Esophagus squamous epithelium (tissue), 5 donors: Measurements from ENCODE around the gene SETD2. TPM values are rescaled to one million over a fixed set of nuclear protein-coding genes. Genes with fewer than 3 reads are reported as not detected.

Experiments
- DNase-seq: peaks from one replicate; lab custom pipeline; 2025; lab: John Stamatoyannopoulos, UW
- H3K27ac ChIP-seq, 4 donors: fragments of 200-600 bp; sonication (generic); one replicate each; pipeline ENCODE4 v1.5.1; 2016 to 2019; ENCODE audit warnings: mild to moderate bottlenecking in 1 of 4
- H3K27me3 ChIP-seq, 4 donors: fragments of 200-600 bp; sonication (generic); 1 replicate in 3 of 4; 2 replicates in 1 of 4; pipeline versions ENCODE4 v1.5.1 to v1.6.0; 2017 to 2021; ENCODE audit warnings: antibody characterized with exemption in 1 of 4
- H3K36me3 ChIP-seq, 3 donors: fragments of 200-600 bp; sonication (generic); one replicate each; pipeline ENCODE4 v1.5.1; 2016 to 2019
- H3K4me1 ChIP-seq, 3 donors: fragments of 200-600 bp; sonication (generic); one replicate each; pipeline ENCODE4 v1.5.1; 2017 to 2019
- H3K4me3 ChIP-seq, 4 donors: fragments of 200-600 bp; sonication (generic); 1 replicate in 3 of 4; 2 replicates in 1 of 4; pipeline ENCODE4 v1.5.1; 2016 to 2019; ENCODE audit warnings: mild to moderate bottlenecking in 2 of 4, moderate library complexity in 1 of 4
- H3K9me3 ChIP-seq, 3 donors: fragments of 200-600 bp; sonication (generic); one replicate each; pipeline ENCODE4 v1.5.1; 2016 to 2019
- CTCF ChIP-seq, 6 experiments: fragments of 450-650 bp in 4 of 6; fragments of 200-600 bp in 2 of 6; sonication (generic) in 2 of 6; IDR thresholded peaks; one replicate each; pipeline ENCODE4 v1.5.1; 2016 to 2019; ENCODE audit warnings: antibody characterized with exemption in 6 of 6, mild to moderate bottlenecking in 4 of 6, moderate library complexity in 4 of 6
- POLR2A ChIP-seq, 4 donors: fragments of 450-650 bp; IDR thresholded peaks; one replicate each; pipeline ENCODE4 v1.6.1; 2017; ENCODE audit warnings: antibody characterized with exemption in 4 of 4, mild to moderate bottlenecking in 4 of 4, moderate library complexity in 3 of 4
- WGBS, 2 donors: methylation state at CpG; one replicate each; pipeline ENCODE4 v1.1.5; 2018; 5-methylcytosine and 5-hydroxymethylcytosine counted together
- intact Hi-C: fragments of 100-400 bp; cut with DNase I; formaldehyde crosslinking; loops from one replicate; pipeline ENCODE4 v1.15.0; 2022
- total RNA-seq, 4 donors: library from RNA; depleted of rRNA; stranded (reverse); fragments of >200 nt; gene quantifications; one replicate each; pipeline ENCODE4 v1.1.0, GENCODE V29; 2016
- donor health status: DM: yes; HTN: yes; CAD: no.

The SETD2 gene
- total RNA-seq, 4 donors from 2014 or later = 24.3 to 59.5 (median 30.1) TPM

GRCh38 chr3:47009225-47010110 is 154.4 kb downstream of the SETD2 start:
- Histone ChIP-seq H3K36me3 (peaks cover 10 to 80% (median 21%) of the 10 kb centered on the region in 3 donors), H3K4me1 (peaks cover 7 to 28% (median 9%) of the 10 kb centered on the region in 3 donors)
- intact Hi-C loops = no loop called here

GRCh38 chr3:47008851-47009224 is 155.1 kb downstream of the SETD2 start:
- intact Hi-C loops = no loop called here
- Histone ChIP-seq H3K27ac (peak overlapping the region; percentile 75 to 90 (median 86)), H3K36me3 (peaks cover 16 to 80% (median 26%) of the 10 kb centered on the region in 3 donors), H3K27me3 (no peaks in the 10 kb centered on the region), H3K9me3 (no peaks in the 10 kb centered on the region), H3K4me1 (peaks cover 7 to 28% (median 9%) of the 10 kb centered on the region in 3 donors), H3K4me3 (peak overlapping the region; percentile 31 to 71 (median 53))
- TF ChIP-seq CTCF (IDR thresholded peaks at IDR 0.05) = no peak
- DNase-seq = no peak
- WGBS, 2 donors = 60% methylated on average over 1 of the region's 23 CpGs; no CpG with 5 or more reads in 1 of the 2 donors

More at GRCh38 chr3:47009225-47010110, 154.4 kb downstream of the SETD2 start:
- H3K4me3 ChIP-seq = peak overlapping the region; percentile 31 to 71 (median 53)
- H3K27me3 ChIP-seq = no peaks in the 10 kb centered on the region
- 26% methylated on average over 21 of the region's 85 CpGs; no CpG with 5 or more reads in 1 of the 2 donors for WGBS, 2 donors
- TF ChIP-seq POLR2A (IDR thresholded peaks at IDR 0.05) (peak in 3 of 4 donors; percentile 14 to 68 (median 68)), CTCF (IDR thresholded peaks at IDR 0.05) (peak in 1 of 6 experiments; percentile 11)
- no peaks in the 10 kb centered on the region for H3K9me3 ChIP-seq
- DNase-seq = no peak
- peak overlapping the region; percentile 75 to 90 (median 86) for H3K27ac ChIP-seq

- WGBS, 2 donors = 88 to 100% methylated on average over 2 to 6 of the region's 13 CpGs
- Histone ChIP-seq H3K9me3 (no peaks in the 10 kb centered on the region), H3K27me3 (no peaks in the 10 kb centered on the region), H3K4me1 (peaks cover 7 to 28% (median 9%) of the 10 kb centered on the region in 3 donors), H3K4me3 (no peak overlapping the region), H3K27ac (peak overlapping the region in 2 of 4 donors; percentile 84 to 87), H3K36me3 (peaks cover 20 to 80% (median 24%) of the 10 kb centered on the region in 3 donors)
- no peak for TF ChIP-seq POLR2A (IDR thresholded peaks at IDR 0.05)
- TF ChIP-seq CTCF (IDR thresholded peaks at IDR 0.05) = no peak
- intact Hi-C loops = no loop called here
- DNase-seq = no peak
Observed at GRCh38 chr3:47008234-47008796, 155.6 kb downstream of the SETD2 start.

GRCh38 chr3:47007482-47008233 is 156.3 kb downstream of the SETD2 start:
- Histone ChIP-seq H3K4me1 (peaks cover 7 to 28% (median 9%) of the 10 kb centered on the region in 3 donors), H3K4me3 (no peak overlapping the region), H3K27me3 (no peaks in the 10 kb centered on the region), H3K36me3 (peaks cover 24 to 80% (median 27%) of the 10 kb centered on the region in 3 donors), H3K27ac (no peak overlapping the region), H3K9me3 (no peaks in the 10 kb centered on the region)
- DNase-seq = no peak
- no peak for TF ChIP-seq POLR2A (IDR thresholded peaks at IDR 0.05)
- TF ChIP-seq CTCF (IDR thresholded peaks at IDR 0.05) = no peak
- intact Hi-C loops = no loop called here
- 87 to 90% methylated on average over 6 to 8 of the region's 16 CpGs for WGBS, 2 donors
